GM19463 (cell line): Measurements from ENCODE around the gene CACNA1E.

Experiments
- ATAC-seq: cut with Tn5 transposase; IDR thresholded peaks from one replicate; pipeline ENCODE4 v1.9.1; 2021; ENCODE audit warnings: mild to moderate bottlenecking, moderate library complexity; ENCODE audit not compliant: unreplicated experiment

CACNA1E gene

DNA sequence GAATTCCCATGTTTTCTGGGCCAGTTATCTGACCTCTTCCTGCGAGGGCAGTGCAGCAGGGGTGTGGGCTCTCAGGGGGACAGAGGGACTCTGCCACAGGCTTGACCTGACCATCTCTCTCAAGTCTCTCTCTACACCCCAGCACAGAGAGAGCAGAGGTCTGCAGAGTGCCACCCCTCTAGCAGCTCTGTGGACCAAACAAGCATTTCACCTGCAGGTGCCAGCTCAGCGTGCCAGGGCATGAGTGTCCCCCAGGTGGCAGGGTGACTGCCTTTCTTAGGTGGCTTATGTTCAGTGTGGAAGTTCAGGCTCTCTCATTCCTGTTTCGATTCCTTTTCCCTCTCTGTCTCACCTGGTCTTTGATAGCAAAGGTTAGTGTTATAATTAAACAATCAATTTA is 191.3 kb downstream of the CACNA1E start:
- ATAC-seq: no peak

DNA sequence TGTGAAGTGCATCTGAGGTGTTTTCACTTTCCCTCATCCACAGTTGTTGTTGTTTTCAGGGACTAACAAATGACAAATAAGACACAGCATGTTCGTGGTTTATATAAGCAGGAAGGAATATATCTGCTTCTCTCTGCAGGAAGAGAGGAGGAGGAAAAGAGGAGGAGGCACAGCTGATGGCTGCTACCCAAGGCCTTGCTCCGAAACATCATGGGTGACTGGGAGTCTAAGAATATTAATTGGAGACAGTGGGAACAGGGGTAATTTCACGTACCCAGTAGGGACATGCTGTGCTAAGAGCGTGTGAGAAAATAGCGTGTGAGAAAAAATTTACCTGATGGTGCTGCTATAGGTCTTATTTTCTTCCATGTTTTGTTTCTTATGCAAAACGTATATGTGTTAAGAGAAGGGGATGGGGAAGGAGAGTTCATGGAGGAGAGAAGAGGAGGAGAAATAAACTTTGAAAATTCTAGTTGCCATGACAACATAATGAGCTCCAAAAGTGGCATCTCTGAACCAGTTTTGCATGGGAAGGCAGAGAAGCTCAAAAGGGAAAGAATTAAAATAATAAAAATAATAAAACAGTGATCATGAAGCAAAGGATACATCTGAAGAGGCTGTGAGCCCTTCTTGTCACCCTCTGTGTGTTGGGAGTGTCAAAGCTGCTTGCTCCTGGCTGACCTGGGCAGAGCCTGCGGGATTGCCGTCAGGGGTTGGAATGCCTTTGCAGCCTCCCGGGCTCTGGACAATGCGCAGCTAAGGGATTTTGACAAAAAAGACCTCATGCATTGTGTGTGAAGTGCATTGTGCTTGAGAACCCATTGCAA is 192.0 kb downstream of the CACNA1E start:
- no peak for ATAC-seq

DNA sequence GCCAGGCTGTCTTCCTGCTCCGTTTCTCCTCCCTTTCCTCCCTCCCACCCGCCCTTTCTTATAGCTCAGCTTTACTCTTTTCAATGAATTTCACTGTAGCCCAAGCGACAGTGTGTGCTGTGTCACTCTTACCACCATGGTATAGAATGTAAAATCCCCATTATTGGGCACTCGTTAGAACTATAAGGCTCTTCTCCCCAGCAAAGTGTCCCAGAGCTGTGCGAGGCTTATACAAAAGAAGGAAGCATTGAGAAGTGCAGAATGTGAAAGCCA is 192.5 kb downstream of the CACNA1E start:
- ATAC-seq: no peak

DNA sequence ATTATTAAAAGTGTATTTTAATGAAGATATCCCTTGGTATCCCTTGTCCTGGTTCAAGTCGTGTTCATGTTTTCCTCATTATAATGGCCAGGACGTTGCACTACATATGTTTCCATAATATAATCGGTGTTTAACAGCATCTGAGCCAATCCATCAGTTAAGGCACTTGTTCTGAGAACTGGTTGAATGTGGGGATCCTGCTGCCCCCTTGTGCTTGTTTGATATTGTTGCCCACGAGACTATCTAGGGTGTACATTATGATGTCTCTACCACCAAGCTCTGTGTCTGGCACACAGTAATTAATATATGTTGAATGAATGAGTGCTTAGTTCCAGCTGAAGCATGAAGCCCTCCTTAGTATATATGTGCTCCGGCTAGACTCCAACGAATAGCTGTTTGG is 193.0 kb downstream of the CACNA1E start:
- ATAC-seq: no peak

DNA sequence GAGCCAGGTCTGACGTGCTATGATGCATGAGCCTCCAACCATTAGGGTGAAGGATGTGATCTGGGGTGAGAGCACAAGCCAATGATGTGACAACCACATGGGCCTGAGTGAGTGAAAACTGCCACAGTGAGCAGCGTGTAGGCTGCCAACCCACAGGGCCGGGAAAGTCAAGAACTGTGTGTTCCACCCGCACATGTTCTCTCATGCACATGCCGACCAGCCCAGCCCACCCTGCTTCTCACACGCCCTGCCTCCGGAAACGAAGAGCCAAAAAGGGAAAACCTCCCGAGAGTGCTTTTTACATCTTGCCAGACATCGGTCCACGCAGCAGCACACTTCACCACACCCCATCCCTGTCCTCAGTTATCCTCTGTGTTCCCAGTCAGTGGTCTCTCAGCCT is 197.0 kb downstream of the CACNA1E start:
- no peak for ATAC-seq

DNA sequence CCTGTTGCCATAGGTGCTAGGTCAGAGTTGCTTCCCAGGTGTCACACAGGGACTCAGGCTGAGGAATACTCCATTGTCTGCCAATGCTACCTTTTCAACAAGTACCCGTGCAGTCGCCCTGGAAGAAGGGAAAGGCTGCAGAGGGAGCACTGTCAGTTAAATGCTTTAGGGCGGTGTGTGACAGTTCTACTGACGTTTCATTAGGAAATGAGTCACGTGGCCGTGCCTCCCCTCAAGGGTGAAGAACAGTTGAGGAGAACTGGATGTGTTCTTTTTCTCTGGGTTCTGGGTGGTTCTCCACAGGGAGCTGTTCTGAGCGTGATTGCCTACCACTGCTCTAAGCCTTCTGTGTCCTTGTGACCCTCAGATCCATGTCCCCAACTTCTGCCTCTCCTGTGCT is 197.6 kb downstream of the CACNA1E start:
- no peak for ATAC-seq

DNA sequence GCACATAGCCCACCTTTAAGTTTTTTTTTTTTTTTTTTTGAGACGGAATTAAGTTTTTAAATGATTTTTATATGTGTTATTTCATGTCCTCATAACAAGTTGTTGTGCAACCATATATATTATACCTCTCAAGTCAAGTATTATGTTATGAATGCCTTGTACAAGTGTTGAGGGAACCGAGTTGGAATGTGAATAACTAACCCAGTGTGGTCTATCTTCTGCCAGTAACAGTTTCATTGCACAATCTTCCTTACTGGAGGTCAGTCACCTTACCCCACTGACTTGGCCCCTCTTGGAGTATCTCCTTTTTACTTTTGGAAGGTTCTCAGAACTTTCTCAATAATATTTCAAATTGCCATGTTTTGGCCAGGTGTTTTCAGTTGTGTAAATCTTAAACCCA is 201.9 kb downstream of the CACNA1E start:
- ATAC-seq: no peak

DNA sequence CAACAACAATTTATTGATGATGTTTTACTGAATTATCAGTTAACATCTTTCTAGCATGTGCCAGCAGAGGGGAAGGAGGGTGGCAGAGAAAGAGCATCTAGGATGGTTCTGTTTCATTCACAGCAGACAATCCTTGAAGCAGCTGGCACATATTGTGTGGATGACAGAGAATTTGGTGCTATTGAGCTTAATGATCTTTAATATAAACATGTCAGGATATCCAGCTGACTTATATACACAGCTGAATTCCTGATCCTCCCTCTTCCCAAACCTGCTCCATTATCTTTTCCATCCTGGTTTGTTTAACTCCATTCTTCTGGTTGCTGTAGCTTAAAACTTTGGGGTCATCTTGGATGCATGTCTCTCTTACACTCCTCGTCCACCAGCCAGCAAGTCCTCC is 218.6 kb downstream of the CACNA1E start:
- ATAC-seq: no peak

DNA sequence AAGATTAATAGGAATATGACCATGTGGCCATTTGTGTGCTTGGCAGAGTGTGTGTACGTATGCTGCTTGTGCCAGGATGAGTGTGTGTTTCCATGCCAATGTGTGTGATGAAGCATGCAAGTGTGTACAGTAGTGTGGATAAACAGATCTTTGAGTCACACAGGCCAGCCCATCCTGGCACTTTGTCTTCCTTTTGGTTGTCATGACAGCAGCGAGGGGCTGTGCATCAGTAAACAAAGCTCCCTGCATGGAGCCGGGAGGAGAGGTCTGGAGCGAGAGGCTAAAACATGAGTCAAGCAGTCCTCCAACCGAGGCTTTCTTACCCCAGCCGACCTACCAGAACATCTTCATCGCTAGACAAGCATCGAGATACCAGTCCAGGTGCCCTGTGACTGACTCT is 221.2 kb downstream of the CACNA1E start:
- ATAC-seq: no peak

DNA sequence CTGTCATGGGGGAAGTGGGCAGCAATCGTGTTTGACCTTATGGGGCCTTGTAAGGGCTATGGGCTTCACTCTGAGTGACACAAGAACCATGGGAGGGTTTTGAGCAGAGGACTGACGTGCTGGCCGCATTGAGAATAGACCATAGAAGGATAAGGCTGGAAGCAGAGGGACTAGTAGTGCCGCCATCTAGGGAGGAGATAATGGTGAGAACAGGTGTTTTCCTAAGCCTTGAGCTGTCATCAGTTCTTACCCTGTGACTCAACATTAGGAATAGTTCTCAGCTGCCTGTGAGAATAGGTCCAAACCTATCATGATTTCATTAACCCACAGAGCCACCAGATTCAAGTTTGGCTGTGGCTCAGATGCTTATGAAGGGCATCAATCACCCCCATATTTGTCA is 228.5 kb downstream of the CACNA1E start:
- ATAC-seq: no peak

DNA sequence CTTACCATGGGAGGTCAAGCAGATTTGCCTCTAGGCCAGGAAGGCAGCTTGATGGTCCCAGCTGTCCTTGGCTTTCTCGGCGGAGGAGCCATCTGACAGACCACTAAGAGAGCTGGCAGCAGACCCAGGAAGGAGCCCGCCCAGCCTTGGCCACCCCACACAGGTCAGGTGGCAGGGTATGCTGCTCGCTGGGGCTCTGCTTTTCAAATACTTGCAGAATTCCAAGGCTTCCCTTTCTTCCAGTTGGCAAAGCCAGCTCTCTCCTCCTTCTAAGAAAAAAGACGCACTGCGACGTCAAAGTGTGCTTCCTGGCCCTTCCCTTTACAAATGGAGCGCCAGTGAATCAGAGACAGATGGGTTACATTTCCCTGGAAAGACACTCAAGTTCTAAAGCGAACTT is 229.4 kb downstream of the CACNA1E start:
- no peak for ATAC-seq

DNA sequence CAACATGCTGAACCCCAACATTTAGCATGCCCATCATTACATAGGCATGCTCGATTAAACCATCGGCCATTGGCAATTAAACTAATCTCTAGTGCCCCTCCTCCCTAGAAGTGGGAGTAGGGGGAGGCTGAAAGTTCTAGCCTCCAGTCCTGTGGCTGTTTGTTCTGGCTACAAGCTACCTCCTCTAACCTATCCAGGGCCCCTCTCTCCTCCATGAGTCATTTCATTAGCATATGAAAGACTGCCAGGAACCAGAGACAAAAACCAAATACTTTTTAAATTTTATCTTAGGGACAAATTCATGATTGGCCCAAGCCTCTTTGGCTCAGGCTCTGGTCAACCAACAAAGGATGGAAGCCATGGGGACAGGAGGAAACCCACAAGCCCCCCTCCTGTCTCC is 231.1 kb downstream of the CACNA1E start:
- ATAC-seq: no peak

DNA sequence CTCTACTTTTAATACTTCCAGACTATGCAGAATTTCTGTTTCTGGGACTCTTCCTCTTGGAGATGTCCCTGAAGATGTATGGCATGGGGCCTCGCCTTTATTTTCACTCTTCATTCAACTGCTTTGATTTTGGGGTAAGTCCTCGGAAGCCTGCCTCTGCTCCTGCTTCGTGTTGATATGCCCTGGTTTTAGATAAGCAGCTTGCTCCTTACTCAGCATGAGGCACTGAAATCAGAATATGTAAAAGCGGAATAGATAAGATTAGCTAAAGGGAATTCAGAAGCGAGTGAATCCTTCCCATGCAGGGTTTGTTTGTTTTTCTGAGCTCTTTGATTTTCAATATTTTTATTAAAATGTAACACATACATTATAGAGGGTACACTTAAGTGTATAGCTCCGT is 234.7 kb downstream of the CACNA1E start:
- no peak for ATAC-seq

DNA sequence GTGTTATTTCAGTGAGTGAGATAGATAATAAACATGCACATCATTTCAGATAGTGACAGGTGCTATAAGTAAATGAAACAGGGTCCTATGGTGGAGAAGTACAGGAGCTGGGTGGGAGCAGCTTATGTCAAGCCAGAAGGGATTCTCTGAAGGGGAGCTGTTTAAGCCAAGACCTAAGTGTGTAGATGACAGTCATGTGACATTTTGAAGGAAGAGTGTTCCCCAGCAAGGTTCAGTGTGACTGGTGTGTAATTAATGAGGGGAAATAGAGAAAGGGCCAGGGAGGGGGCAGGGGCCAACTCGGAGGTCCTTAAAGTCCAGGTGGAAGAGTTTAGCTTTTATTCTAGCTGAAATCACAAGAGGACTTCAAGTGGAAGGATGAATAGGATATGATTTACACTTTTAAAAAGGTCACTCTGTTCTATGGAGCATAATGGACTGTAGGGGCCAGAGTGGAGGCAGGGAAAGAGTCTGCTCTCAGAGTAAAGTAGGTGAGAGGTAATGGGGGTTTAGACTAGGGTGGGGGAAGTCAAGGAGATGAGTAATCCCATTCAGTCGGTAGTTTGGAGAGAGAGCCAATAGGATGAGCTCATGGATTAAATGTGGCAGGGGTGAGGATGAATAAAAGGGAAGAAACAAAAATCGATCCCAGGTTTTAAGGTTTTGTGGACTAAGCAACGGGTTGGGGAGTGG is 243.1 kb downstream of the CACNA1E start:
- ATAC-seq: no peak

DNA sequence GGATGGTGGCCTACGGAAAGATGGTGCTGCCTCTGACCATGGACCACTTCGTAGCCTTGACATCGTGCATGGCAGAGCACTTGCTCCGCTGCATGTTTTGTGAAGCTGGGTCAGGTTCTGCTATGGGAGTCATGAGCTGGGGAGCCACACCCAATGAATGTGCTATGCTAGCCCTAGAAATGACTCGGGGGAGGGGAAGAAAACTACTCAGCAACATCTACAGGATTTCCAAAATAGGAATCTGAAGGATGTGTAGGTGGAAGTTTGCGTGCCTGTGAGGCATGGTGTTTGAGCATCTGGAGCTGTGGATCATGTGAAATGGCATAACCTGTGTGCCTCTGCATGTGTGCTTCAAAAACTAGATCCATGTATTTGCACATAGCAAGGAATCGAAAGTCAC is 247.3 kb downstream of the CACNA1E start:
- no peak for ATAC-seq

DNA sequence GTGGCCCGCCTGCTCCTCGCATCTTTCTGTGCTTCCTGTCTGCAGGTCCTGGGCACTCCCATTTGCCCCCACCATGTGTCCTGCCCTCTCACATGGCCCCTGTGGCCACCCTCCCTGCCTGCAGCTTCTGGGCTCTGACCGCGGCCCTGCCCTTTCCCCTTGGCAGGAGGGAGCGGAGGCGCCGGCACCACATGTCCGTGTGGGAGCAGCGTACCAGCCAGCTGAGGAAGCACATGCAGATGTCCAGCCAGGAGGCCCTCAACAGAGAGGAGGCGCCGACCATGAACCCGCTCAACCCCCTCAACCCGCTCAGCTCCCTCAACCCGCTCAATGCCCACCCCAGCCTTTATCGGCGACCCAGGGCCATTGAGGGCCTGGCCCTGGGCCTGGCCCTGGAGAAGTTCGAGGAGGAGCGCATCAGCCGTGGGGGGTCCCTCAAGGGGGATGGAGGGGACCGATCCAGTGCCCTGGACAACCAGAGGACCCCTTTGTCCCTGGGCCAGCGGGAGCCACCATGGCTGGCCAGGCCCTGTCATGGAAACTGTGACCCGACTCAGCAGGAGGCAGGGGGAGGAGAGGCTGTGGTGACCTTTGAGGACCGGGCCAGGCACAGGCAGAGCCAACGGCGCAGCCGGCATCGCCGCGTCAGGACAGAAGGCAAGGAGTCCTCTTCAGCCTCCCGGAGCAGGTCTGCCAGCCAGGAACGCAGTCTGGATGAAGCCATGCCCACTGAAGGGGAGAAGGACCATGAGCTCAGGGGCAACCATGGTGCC is 249.1 kb downstream of the CACNA1E start:
- no peak for ATAC-seq

DNA sequence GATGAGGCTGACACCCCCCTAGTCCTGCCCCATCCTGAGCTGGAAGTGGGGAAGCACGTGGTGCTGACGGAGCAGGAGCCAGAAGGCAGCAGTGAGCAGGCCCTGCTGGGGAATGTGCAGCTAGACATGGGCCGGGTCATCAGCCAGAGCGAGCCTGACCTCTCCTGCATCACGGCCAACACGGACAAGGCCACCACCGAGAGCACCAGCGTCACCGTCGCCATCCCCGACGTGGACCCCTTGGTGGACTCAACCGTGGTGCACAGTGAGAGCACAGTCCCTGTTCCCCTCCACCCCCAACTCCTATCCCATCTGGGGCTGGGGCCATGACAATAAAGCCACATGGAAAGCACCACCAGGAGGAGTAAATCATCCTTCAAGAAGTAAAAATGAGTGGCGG is 250.2 kb downstream of the CACNA1E start:
- ATAC-seq: no peak

DNA sequence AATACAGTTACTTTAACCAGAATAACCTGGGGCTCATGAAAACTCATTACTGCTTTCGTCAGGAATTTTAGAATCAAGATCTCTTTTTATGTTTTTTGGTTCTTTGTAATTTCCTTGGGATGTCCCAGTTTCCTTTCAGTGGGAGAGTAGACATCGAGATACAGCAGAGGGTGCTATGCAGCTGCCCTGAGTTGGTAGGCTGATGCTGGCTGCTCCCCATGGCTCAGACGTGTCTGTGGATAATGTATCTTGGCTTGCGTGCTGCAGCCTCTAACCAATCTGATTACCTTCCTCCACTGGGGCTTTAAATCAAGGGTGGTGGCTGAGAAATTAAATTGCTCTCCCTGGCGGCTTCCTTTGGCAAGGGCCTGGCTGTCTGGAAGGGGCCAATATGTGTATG is 253.7 kb downstream of the CACNA1E start:
- ATAC-seq: no peak

DNA sequence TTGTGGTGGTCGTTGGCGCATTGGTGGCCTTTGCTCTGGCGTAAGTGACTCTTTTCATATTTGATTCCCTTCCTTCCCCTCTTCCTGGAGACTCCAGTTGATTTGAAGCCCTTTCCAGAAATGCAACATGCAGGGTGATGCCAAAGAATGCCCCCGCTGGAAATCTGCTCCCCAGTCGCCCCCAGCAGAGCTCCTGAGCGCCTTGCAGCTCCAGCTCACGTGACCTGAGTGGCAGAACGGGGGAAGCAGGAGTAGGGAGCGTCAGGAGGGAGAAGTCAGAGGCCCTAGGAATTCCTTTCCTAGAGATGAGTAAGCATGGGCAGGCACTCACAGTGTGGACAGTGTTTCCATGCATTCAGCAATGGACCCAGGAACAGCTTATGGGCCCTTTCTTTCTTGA is 255.9 kb downstream of the CACNA1E start:
- ATAC-seq: no peak

DNA sequence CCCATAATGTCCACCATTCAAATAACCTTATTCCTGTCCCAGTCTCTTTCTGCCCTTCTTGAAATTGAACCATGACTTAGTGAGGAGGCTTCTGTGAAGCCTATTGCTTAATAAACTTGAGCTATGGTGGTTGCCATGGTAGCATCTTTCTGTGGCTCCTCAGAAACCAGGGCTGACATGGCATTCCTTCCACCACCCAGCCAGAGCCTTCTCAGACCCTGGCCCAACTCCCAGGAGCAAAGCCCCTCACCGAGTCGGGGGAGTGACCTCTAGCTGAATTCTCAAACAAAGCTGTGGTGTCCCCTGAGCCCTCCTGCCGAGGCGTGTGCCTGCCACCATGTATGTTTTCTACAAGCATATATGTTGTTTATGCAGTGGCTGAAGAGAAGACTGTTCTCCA is 259.1 kb downstream of the CACNA1E start:
- no peak for ATAC-seq

DNA sequence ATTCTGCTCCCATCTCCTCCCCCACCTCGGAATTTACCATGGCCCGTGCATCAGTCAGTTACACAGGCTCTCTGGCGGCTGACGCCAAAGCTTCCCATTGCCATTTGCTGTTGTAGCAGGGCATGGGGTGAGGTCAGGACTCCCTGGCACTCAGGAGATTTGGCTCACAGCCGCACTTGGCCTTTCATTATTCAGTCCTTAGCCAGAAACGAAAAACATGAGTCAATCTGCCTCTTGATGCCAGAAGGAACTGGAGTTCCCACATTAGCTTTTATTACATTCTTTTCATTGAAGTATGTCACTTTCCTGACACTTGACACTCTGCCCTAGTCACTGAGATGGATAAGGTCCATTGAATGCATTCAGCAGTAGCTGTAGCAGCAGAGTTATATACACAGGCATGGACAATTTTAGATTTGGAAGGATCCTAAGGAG is 260.6 kb downstream of the CACNA1E start:
- ATAC-seq: no peak

DNA sequence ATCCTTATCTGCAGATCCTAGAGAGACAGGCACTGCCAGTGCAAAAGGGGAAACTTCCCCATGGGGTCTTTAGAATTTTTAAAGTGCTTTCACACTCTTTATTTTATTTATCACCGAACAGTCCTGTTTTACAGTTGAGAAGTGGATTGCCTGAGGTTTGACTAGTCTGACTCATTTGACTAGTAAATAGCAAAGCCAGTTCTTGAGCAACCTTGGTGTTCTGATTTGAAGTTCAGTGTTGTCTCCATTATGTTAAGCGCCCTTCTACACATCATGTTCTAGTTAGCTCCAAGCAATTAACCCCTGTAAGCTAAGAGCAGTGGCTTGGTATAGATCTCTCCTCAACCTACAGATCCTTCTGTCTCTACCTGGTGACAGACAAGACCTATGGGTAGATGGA is 262.9 kb downstream of the CACNA1E start:
- no peak for ATAC-seq
